GM13976 (cell line): ENCODE data around the gene VAT1L.

Source experiments
- DNase-seq: peaks from one replicate; pipeline ENCODE4 v3.0.0; 2012; ENCODE audit warnings: low spot score
- in situ Hi-C: fragments of 300-500 bp; cut with MboI; formaldehyde crosslinking; loops from one replicate; pipeline ENCODE4 v1.12.0; 2022; ENCODE audit warnings: low sequenced_read_pairs, mixed read lengths, inconsistent platforms; ENCODE audit not compliant: unreplicated experiment
- TF ChIP-seq, protein P1 (sequence below): IDR thresholded peaks from 2 replicates; pipeline ENCODE4 v1.5.1; 2012; ENCODE audit warnings: borderline replicate concordance, mild to moderate bottlenecking; ENCODE audit not compliant: insufficient read depth; ENCODE audit errors: extremely low read depth, missing control alignments, control extremely low read depth

Gene VAT1L

DNA sequence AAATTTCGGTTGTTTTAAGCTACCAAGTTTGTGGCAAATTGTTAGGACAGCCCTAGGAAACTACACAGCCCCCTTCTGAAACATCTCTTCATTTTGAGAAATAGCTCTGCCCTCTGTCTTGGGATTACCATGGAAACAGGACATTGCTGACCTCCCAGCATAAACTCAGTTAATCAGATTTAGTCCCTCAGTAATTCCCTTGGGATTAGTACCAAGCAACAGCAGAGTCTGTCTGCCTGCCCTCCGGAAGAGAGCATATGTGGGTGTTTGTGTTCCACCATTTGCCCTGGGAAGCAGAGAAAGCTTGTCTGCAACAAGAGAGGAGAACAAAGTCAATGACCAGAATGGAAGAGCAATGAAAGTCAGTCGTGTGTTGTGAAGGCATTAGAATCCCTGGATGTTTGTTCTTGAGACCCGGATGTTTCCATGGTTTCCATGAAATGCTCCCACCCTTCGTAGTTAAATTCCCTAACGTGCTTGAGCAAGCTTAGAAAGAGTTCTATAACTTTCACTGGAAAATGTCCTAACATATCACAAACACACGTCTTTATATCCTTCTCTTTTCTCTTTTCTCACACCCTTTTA lies 39.9 kb upstream of the VAT1L start:
- DNase-seq, result no peak
- in situ Hi-C loops, result no loop called here
- TF ChIP-seq, protein P1, sequence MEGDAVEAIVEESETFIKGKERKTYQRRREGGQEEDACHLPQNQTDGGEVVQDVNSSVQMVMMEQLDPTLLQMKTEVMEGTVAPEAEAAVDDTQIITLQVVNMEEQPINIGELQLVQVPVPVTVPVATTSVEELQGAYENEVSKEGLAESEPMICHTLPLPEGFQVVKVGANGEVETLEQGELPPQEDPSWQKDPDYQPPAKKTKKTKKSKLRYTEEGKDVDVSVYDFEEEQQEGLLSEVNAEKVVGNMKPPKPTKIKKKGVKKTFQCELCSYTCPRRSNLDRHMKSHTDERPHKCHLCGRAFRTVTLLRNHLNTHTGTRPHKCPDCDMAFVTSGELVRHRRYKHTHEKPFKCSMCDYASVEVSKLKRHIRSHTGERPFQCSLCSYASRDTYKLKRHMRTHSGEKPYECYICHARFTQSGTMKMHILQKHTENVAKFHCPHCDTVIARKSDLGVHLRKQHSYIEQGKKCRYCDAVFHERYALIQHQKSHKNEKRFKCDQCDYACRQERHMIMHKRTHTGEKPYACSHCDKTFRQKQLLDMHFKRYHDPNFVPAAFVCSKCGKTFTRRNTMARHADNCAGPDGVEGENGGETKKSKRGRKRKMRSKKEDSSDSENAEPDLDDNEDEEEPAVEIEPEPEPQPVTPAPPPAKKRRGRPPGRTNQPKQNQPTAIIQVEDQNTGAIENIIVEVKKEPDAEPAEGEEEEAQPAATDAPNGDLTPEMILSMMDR, result no peak

DNA sequence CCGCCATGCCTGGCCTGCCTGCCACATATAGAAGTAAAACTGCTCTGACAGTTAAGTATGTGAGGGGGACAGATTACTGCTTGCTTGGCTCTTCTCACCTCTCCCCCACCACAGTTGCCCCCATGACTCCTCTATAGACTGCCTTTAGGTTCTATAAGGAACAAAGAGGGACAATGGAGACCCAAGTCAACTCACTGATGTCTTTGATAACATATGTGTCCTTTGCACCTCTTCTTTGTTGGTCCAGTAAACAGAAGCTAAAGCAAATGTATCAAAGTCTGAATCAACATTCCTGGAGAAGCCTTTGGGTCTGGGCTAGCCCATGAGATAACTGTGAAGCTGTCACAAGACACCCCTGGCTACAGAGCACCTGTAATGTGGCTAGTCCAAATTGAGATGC lies 38.9 kb upstream of the VAT1L start:
- TF ChIP-seq, protein P1, result no peak
- in situ Hi-C loops, result no loop called here
- no peak for DNase-seq

DNA sequence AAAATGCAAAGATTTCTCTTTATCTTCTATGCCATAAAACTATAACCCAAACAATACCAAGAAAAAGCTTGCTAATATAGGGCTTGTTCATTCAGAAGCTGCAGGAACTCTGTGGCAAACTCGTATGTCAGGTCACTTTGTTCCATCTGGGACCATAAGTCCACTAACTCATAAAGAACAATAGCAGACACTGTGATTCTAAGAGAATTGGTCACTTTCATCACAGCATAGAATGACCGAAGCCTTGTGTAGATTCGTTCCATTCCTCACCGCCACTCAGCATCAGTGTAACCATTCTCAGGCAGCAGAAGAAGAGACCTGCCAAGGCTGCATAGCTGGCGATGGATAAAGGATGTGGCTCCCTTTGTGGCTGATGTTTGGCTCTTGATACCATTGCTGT lies 30.3 kb upstream of the VAT1L start:
- TF ChIP-seq, protein P1, result no peak
- in situ Hi-C loops, result no loop called here
- DNase-seq, result no peak

DNA sequence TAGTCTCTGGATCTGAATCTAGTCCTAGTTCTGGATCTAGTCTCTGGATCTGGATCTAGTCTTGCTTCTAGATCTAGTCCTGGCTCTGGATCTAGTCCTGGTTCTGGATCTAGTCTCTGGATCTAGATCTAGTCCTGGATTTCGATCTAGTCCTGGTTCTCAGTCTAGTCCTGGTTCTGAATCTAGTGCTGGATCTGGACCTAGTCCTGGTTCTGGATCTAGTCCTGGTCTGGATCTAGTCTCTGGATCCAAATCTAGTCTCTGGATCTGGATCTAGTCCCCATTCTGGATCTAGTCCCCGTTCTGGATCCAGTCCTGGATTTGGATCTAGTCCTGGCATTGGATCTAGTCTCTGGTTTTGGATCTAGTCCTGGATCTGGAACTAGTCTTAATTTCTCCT lies 29.9 kb upstream of the VAT1L start:
- in situ Hi-C loops, result no loop called here
- DNase-seq, result no peak
- TF ChIP-seq, protein P1, result no peak

DNA sequence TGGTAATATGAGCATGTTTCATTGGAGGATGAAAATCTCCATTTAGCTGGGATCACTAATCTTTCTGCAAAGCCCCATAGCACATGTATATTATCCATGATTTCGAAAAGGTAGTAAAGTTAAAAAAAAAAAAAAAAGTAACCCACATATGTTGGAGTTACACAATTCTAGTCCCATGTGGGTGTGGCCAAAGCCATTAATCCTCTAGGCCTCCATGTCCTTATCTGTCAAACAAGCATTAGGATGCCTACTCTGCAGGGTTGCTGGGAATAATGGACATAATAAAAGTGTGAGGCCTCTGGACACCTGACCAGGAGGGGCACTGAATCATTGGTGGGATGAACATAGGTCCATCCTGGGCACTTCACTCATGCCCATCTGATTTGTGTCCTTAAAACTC lies 29.2 kb upstream of the VAT1L start:
- in situ Hi-C loops, result no loop called here
- TF ChIP-seq, protein P1, result no peak
- no peak for DNase-seq

DNA sequence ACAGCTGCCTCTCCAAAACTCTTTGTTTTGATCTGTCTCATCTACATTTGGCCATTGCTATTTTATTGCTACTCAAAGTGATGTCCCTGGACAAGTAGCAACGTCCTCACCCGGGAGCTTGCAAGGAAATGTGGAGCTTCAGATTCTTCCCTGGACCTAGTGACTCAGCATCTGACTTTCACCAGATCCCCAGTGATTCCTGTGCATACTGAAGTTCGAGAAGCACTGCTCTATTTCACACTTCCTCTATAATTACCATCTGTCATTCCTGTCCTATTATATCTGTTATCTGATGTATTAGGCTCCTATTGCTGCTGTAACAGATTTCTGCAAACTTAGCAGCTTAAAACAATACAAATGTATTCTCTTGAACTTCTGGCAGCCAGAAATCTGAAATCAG lies 28.5 kb upstream of the VAT1L start:
- in situ Hi-C loops, result no loop called here

DNA sequence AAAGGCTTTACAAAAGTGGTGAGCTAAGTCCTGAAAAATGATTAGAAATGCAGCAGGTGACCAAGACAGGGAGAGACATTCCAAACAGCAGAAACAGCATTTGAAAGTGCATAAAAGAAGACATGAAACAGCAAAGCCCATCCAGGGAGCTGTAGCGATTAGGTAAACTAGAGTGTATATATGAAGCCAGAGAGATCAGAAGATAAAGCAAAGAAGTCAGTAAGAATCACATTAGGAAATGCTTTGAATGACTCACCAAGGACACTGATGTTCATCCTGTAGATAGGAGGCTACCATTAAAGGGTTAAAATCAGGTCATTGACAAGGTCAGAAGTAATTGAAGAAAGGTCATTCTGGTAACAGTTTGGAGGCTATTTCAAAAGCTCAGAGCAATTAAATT lies 27.6 kb upstream of the VAT1L start:
- TF ChIP-seq, protein P1, result no peak
- no peak for DNase-seq
- in situ Hi-C loops, result no loop called here

More for the DNA sequence above, 28.5 kb upstream of the VAT1L start:
- no peak for DNase-seq
- TF ChIP-seq, protein P1, result no peak
